WERI-Rb-1 (cell line): ENCODE results near the gene H2AZ2.

ENCODE experiments used
- DNase-seq: peaks from one replicate; pipeline ENCODE4 v3.0.0-alpha.2; 2020
- H3K27ac ChIP-seq: fragments of 250-450 bp; sonication (Bioruptor Pico); 2 replicates; pipeline ENCODE4 v1.5.1; 2020; ENCODE audit warnings: mild to moderate bottlenecking, moderate library complexity
- H3K27me3 ChIP-seq: fragments of 250-450 bp; sonication (Bioruptor Pico); 2 replicates; pipeline ENCODE4 v1.5.1; 2021; ENCODE audit warnings: mild to moderate bottlenecking, low read depth, moderate library complexity; ENCODE audit not compliant: insufficient read depth, severe bottlenecking
- H3K36me3 ChIP-seq: fragments of 250-450 bp; sonication (Bioruptor Pico); 2 replicates; pipeline ENCODE4 v1.5.1; 2020; ENCODE audit warnings: mild to moderate bottlenecking, moderate library complexity
- H3K4me3 ChIP-seq: 2 replicates; pipeline ENCODE4 v1.5.1; 2011; ENCODE audit warnings: low read depth, mild to moderate bottlenecking, control low read depth, low read length
- H3K9me3 ChIP-seq: fragments of 250-450 bp; sonication (Bioruptor Pico); 2 replicates; pipeline ENCODE4 v1.5.1; 2021; ENCODE audit warnings: mild to moderate bottlenecking, moderate library complexity; ENCODE audit not compliant: severe bottlenecking
- CTCF ChIP-seq: IDR thresholded peaks from 2 replicates; pipeline ENCODE4 v1.5.1; 2011; ENCODE audit warnings: low read depth, mild to moderate bottlenecking, control low read depth, inconsistent platforms, low read length

Gene H2AZ2

GRCh38 chr7:44838751-44839150 is 9.1 kb downstream of the H2AZ2 start:
- no peak overlapping the region for H3K4me3 ChIP-seq
- peaks cover 92% of the 10 kb centered on the region for H3K36me3 ChIP-seq
- H3K27ac ChIP-seq: no peak overlapping the region
- TF ChIP-seq CTCF: no peak
- DNase-seq: no peak
- H3K27me3 ChIP-seq: no peaks in the 10 kb centered on the region
- no peaks in the 10 kb centered on the region for H3K9me3 ChIP-seq

GRCh38 chr7:44827567-44827966 is 20.3 kb downstream of the H2AZ2 start:
- DNase-seq: no peak
- H3K9me3 ChIP-seq: no peaks in the 10 kb centered on the region
- no peak overlapping the region for H3K27ac ChIP-seq
- no peak for TF ChIP-seq CTCF
- H3K4me3 ChIP-seq: no peak overlapping the region
- H3K27me3 ChIP-seq: no peaks in the 10 kb centered on the region
- peaks cover 76% of the 10 kb centered on the region for H3K36me3 ChIP-seq

- Histone ChIP-seq H3K9me3 (no peaks in the 10 kb centered on the region), H3K36me3 (peaks cover 57% of the 10 kb centered on the region), H3K27me3 (no peaks in the 10 kb centered on the region), H3K27ac (no peak overlapping the region), H3K4me3 (no peak overlapping the region)
- no peak for TF ChIP-seq CTCF
- DNase-seq: no peak
Observed at GRCh38 chr7:44824894-44825526, 22.9 kb downstream of the H2AZ2 start.

GRCh38 chr7:44823255-44823781 is 24.6 kb downstream of the H2AZ2 start:
- Histone ChIP-seq H3K9me3 (no peaks in the 10 kb centered on the region), H3K27ac (no peak overlapping the region), H3K4me3 (no peak overlapping the region), H3K36me3 (peaks cover 41% of the 10 kb centered on the region), H3K27me3 (no peaks in the 10 kb centered on the region)
- DNase-seq: no peak
- TF ChIP-seq CTCF: no peak

GRCh38 chr7:44819292-44819691 is 28.6 kb downstream of the H2AZ2 start:
- no peak for DNase-seq
- peaks cover 9% of the 10 kb centered on the region for H3K36me3 ChIP-seq
- no peaks in the 10 kb centered on the region for H3K27me3 ChIP-seq
- H3K9me3 ChIP-seq: no peaks in the 10 kb centered on the region
- no peak for TF ChIP-seq CTCF
- no peak overlapping the region for H3K27ac ChIP-seq
- H3K4me3 ChIP-seq: no peak overlapping the region

- no peaks in the 10 kb centered on the region for H3K27me3 ChIP-seq
- TF ChIP-seq CTCF: no peak
- H3K4me3 ChIP-seq: no peak overlapping the region
- no peak for DNase-seq
- H3K36me3 ChIP-seq: no peaks in the 10 kb centered on the region; the same call in 1 of the 2 replicates
- H3K9me3 ChIP-seq: no peaks in the 10 kb centered on the region
- no peak overlapping the region for H3K27ac ChIP-seq
Observed at GRCh38 chr7:44814919-44815318, 33.0 kb downstream of the H2AZ2 start.
